Central memory CD8-positive, alpha-beta T cell (primary cell): ENCODE data around the gene PRMT1.

Experiments
- ATAC-seq: fragments of 150-1000 bp; cut with Tn5 transposase; replicated peaks from 2 replicates; pipeline ENCODE4 v1.10.0; 2022; ENCODE audit warnings: mild to moderate bottlenecking, moderate FRiP score, moderate number of reproducible peaks; ENCODE audit not compliant: poor library complexity, severe bottlenecking; ENCODE audit errors: extremely low read depth
- DNase-seq, 2 donors: peaks; one replicate each; pipeline ENCODE4 v3.0.0; 2021; ENCODE audit warnings: low spot score in 2 of 2
- H3K27ac Mint-ChIP-seq: one replicate; pipeline ENCODE4 v1.8.0; 2022; ENCODE audit warnings: low read depth, mild to moderate bottlenecking, moderate library complexity, mixed read lengths
- H3K27me3 Mint-ChIP-seq: one replicate; pipeline ENCODE4 v1.8.0; 2022; ENCODE audit warnings: mixed read lengths
- H3K36me3 Mint-ChIP-seq: one replicate; pipeline ENCODE4 v1.8.0; 2022; ENCODE audit warnings: mild to moderate bottlenecking, moderate library complexity, mixed read lengths; ENCODE audit not compliant: insufficient read depth
- H3K4me1 Mint-ChIP-seq: one replicate; pipeline ENCODE4 v1.8.0; 2022; ENCODE audit warnings: mixed read lengths
- H3K4me3 Mint-ChIP-seq: one replicate; pipeline ENCODE4 v1.8.0; 2022; ENCODE audit warnings: mild to moderate bottlenecking, moderate library complexity, mixed read lengths
- H3K9me3 Mint-ChIP-seq: one replicate; pipeline ENCODE4 v1.8.0; 2022; ENCODE audit warnings: mixed read lengths

The PRMT1 gene

DNA sequence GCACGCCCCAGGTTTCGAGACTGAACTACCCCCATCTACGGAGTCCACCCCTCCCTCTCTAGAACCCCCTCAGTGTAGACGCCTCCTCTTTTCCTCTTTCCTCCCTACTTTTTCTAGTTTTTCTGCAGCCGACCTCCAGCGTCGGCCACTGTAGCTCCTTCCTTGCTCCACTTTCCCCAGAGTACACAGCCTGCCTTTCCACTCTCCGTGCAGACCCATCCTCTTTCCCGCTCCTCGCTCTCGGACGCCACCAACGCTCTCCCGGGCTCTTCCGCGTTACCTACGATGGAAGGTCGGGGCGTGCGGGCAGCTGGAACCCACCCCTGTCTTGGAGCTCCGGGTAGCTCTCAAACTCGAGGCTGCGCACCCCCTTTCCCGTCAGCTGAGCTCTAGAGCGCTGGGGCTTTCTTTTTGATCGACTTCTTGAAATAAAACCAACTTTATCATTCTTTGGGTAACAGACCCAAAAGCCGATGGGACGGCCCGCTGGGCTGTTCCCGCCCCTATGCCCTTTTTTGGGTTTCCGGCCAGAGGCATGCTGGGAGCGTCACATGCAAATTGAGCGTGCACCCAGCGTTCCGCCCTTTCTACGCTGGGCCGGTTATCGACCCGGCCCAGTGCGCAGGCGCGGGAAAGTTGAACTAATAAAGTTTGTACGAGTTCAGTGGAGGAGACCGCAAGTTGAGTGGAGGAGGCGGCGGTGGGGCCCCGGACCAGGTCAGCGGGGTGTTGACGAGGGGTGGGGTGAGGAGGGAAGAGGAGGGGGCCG, 11.5 kb upstream of the PRMT1 start, which contains the start of the genes BCL2L12 and IRF3:
TSS of gene BCL2L12 (plus strand) at position 583 of the 769 bp plus-strand sequence. CDS start 760 bp downstream, outside the sequence.
TSS of gene IRF3 (minus strand) at position 507 of the 769 bp plus-strand sequence. CDS start 1,019 bp downstream, outside the sequence.
- DNase-seq (peak; percentile 99), ATAC-seq (peak; percentile 80)
- peaks cover 39% of the 10 kb centered on the region for H3K4me1 Mint-ChIP-seq
- H3K36me3 Mint-ChIP-seq, result peaks cover 37% of the 10 kb centered on the region
- H3K27ac Mint-ChIP-seq, result peak within 1 kb of the TSS; percentile 96
- H3K9me3 Mint-ChIP-seq, result no peaks in the 10 kb centered on the region
- no peaks in the 10 kb centered on the region for H3K27me3 Mint-ChIP-seq
- H3K4me3 Mint-ChIP-seq, result peak within 1 kb of the TSS; percentile 99

DNA sequence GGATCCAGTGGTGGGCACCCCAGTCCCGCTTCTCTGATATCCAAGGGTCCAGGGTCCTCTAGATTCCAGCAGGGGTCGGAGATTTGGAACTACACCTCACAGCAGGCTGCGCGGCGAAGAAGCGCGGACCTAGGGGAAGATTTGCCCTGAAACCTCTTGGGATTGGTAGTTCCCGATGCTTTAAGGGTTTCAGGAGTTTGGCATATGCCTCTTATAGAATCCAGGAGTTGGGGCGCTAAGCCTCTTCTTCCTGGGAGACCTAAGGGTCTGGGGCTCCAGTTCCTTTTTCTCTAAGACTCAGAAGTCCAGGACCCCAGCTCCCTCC, 11.0 kb upstream of the PRMT1 start:
- peaks cover 39% of the 10 kb centered on the region for H3K4me1 Mint-ChIP-seq
- ATAC-seq (peak; percentile 0), DNase-seq (no peak)
- no peaks in the 10 kb centered on the region for H3K9me3 Mint-ChIP-seq
- H3K27ac Mint-ChIP-seq, result peak overlapping the region; percentile 96
- peak overlapping the region; percentile 99 for H3K4me3 Mint-ChIP-seq
- H3K27me3 Mint-ChIP-seq, result no peaks in the 10 kb centered on the region
- peaks cover 36% of the 10 kb centered on the region for H3K36me3 Mint-ChIP-seq

DNA sequence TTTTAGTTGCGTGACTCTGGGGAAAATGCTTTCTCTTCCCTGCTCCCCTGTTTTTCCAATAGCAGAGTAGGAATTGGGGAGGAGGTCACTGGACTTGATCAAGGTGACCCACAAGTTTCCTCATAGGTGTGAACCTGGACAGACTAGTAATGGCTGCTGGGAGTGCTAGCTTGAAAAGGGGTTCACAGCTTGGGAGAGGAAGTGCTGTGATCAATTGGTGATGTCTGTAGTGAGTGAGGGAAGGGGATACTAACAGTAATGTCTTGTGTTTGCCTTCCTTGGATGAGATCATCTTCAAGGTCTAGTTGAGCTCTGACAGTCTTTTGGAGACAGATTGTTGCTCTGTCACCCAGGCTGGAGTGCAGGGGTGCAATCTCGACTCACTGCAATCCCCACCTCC, 9.6 kb upstream of the PRMT1 start:
- H3K36me3 Mint-ChIP-seq, result peaks cover 33% of the 10 kb centered on the region
- H3K4me1 Mint-ChIP-seq, result peaks cover 46% of the 10 kb centered on the region
- H3K27me3 Mint-ChIP-seq, result no peaks in the 10 kb centered on the region
- peak overlapping the region; percentile 99 for H3K4me3 Mint-ChIP-seq
- no peaks in the 10 kb centered on the region for H3K9me3 Mint-ChIP-seq
- H3K27ac Mint-ChIP-seq, result no peak overlapping the region
- DNase-seq (no peak), ATAC-seq (no peak)

DNA sequence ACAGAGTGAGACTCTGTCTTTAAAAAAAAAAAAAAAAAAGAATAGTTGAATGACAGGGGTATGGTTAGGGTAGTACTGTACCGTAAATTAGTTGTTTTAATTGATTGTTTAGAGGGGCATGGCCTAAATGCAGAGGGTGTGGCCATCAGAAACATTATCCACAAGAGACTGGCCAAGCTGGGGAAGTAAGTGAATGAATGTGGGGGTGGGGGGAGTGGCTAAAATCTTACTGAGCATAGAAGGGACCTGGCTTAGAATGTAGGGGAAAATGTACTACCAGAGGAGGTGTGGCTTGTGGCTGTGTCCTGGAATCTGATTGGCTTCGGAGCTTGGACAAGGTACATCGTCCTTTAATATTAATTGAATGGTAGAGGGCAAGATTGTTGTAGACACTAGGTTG, 7.6 kb upstream of the PRMT1 start:
- DNase-seq, result no peak
- ATAC-seq, result no peak
- peaks cover 37% of the 10 kb centered on the region for H3K4me1 Mint-ChIP-seq
- no peak overlapping the region for H3K27ac Mint-ChIP-seq
- H3K36me3 Mint-ChIP-seq, result peaks cover 23% of the 10 kb centered on the region
- H3K27me3 Mint-ChIP-seq, result no peaks in the 10 kb centered on the region
- no peaks in the 10 kb centered on the region for H3K9me3 Mint-ChIP-seq
- H3K4me3 Mint-ChIP-seq, result no peak overlapping the region

DNA sequence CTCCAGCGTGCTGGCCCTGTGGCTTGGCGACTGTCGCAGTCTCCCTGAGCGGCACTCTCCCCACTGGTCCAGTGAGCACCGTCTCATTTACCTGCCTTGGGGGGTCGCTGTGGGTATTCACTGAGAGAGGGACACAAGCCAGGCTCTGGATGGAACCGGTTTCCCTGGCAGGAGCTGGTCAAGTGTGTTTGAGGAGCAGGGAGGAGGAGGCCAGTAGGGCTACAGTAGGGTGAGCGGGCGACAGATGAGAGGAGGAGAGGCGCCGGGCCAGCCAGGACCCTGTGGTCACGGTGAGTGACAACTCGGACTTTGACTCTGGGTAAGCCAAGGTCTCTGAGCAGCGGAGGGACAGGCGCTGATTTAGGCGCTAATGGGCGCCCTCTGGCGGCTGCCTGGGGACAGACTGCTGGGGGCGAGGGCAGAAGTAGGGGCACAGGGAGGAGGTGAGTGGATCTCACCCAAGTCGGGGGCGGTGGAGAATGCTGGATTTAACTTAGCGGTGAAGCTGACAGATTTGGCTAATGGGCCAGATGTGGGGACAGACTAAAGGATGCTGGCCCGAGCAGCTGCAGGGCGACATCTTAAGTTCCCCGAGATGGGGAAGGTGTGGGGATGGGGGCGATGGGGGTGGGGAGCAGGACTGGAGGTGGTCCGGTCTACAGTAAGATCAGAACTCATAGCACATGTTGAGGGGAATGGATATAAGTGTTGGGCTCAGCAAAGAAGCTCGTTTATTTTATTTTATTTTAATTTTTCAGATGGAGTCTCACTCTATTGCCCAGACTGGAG, 4.7 kb upstream of the PRMT1 start:
- H3K36me3 Mint-ChIP-seq, result peaks cover 16% of the 10 kb centered on the region
- no peak for ATAC-seq
- H3K4me1 Mint-ChIP-seq, result peaks cover 24% of the 10 kb centered on the region
- H3K27me3 Mint-ChIP-seq, result no peaks in the 10 kb centered on the region
- H3K4me3 Mint-ChIP-seq, result no peak overlapping the region
- peak; percentile 57 to 67 for DNase-seq
- no peaks in the 10 kb centered on the region for H3K9me3 Mint-ChIP-seq
- peak overlapping the region; percentile 7 for H3K27ac Mint-ChIP-seq

DNA sequence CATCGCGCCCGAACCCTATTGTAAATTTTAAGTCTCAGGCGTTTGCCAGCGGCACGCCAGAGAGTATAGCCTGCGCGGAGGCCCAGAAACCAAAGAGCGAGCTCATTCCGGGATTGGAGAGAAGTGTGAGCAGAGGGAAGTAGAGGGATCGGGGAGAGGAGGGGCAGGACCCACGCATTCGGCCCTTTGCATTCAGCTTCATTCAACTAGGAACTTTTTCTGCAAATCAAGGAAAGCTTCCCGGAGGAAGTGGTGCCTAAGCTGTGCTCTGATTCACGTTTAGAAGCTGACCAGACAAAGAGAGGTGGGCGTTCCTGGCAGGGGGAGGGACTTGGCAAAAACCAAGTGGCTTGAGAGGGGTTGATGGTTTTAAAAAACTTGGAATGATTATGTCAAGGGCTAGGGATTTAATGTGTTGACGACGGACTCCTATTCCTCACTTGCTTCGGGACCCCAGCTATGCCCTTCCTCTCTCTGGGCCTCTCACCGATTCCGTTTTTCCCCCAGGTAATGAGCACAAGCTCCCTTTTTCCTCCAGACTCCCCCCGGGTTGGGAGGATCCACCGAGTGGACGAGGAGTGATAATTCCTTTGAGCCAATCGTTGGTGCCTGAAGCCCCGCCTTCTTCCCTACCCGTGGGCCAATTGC, 811 bp upstream of the PRMT1 start:
- peaks cover 48% of the 10 kb centered on the region for H3K4me1 Mint-ChIP-seq

DNA sequence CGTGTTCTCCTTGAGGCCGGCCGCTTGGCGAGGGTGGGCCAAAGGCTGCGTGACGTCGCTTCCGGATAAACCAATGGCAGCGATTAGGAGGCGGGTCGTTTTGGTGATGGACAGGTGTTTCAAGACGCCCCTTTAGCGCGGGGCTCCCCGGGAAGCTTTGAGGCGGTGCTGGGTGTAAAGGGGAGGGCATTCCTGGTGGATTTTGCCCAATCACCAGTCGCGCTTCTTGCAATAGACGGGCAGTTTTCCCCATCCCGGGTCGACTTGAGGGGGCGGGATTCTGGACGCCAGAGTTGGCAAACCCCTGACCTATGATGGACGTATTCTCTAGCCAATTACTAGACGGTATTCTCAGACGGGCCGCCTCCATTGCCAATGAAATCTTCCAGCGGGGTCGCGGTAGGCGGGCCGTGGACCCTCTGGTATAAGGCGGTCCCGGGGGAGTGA, 264 bp upstream of the PRMT1 start:
- H3K4me1 Mint-ChIP-seq, result peaks cover 48% of the 10 kb centered on the region
- DNase-seq (peak; percentile 92 to 98), ATAC-seq (peak; percentile 75)
- H3K36me3 Mint-ChIP-seq, result peaks cover 23% of the 10 kb centered on the region
- H3K4me3 Mint-ChIP-seq, result peak overlapping the region; percentile 97
- peak overlapping the region; percentile 99 for H3K27ac Mint-ChIP-seq
- no peaks in the 10 kb centered on the region for H3K27me3 Mint-ChIP-seq
- H3K9me3 Mint-ChIP-seq, result no peaks in the 10 kb centered on the region

More for the DNA sequence above, 811 bp upstream of the PRMT1 start:
- Mint-ChIP-seq H3K36me3 (peaks cover 21% of the 10 kb centered on the region), H3K27ac (peak overlapping the region; percentile 99), H3K9me3 (no peaks in the 10 kb centered on the region), H3K4me3 (peak overlapping the region; percentile 97), H3K27me3 (no peaks in the 10 kb centered on the region)
- DNase-seq (no peak), ATAC-seq (no peak)

DNA sequence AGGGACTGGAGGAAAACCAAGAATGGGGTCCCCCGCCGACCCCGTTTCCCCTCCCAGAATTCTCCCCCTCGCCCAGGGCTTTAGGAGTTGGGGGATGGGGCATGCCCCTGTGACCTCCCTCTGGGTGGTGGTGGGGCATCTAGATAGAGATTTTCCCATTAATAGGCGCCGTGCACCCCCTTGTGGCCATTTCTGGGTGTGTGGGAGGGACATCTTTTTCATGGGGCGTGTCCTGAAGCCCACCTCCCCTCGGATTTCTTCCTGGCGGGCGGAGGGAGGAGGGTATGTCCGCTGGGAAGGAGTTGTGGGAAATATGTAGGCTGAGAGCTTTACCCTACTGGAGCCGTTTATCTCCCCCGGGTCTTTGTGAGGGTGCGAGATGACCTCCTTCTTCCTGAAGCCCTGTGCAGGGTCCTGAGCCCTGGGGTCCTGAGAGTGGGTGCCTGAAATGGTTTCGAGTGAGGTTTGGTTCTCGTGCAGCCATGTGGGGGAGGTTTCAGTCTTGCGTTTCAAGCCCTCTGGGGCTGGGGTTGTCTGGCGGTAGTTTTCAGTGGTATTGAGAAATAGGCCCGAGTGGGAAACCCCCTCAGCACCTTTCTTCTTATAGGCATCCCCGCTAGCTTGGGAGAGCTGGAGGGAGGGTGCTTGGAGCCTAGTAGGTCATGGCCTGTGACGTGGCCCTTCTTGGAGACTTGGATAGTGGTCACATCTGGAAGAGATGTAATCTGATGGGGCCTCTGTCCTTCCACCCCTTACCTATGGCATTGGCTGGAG, 1.0 kb downstream of the PRMT1 start:
- DNase-seq, result peak; percentile 73 to 75
- no peaks in the 10 kb centered on the region for H3K27me3 Mint-ChIP-seq
- H3K9me3 Mint-ChIP-seq, result no peaks in the 10 kb centered on the region
- H3K4me3 Mint-ChIP-seq, result peak overlapping the region; percentile 97
- H3K27ac Mint-ChIP-seq, result peak overlapping the region; percentile 99
- peaks cover 39% of the 10 kb centered on the region for H3K4me1 Mint-ChIP-seq
- ATAC-seq, result peak; percentile 38
- peaks cover 31% of the 10 kb centered on the region for H3K36me3 Mint-ChIP-seq

DNA sequence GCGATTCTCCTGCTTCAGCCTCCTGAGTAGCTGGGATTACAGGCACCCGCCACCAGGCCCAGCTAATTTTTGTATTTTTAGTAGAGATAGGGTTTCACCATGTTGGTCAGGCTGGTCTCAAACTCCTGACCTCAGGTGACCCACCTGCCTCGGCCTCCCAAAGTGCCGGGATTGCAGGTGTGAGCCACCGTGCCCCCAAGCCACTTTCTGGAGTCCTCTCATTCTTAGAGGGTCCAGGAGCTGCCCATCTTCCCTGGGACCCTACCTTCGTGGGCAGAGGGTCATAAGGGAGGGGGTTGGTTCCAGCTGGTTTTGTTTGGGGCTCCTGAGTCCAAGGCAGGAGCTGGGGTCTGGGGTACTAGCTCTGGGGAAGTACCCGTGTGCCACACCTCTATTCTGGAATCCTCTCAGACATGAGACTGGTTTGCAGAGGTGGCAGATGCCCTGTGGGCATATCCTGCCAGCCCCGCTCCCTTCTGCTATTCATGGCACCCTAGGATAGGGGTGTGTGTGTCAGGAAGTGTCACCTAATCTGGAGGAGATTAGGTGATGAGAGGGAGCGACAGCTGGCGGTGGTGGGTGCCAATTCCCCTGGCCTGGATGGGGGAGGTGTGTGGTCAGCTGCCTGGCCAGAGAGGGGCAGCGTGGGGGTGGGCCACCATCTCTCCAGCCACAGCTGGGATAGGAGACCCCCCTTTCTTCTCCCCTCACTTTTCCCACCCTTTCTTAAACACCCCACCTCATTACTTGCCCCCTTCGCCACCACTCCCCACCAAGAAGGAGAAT, 2.1 kb downstream of the PRMT1 start:
- H3K4me3 Mint-ChIP-seq, result peak overlapping the region; percentile 97
- DNase-seq, result no peak
- peaks cover 43% of the 10 kb centered on the region for H3K4me1 Mint-ChIP-seq
- ATAC-seq, result no peak
- peaks cover 38% of the 10 kb centered on the region for H3K36me3 Mint-ChIP-seq
- no peaks in the 10 kb centered on the region for H3K9me3 Mint-ChIP-seq
- H3K27me3 Mint-ChIP-seq, result no peaks in the 10 kb centered on the region
- H3K27ac Mint-ChIP-seq, result peak overlapping the region; percentile 99

DNA sequence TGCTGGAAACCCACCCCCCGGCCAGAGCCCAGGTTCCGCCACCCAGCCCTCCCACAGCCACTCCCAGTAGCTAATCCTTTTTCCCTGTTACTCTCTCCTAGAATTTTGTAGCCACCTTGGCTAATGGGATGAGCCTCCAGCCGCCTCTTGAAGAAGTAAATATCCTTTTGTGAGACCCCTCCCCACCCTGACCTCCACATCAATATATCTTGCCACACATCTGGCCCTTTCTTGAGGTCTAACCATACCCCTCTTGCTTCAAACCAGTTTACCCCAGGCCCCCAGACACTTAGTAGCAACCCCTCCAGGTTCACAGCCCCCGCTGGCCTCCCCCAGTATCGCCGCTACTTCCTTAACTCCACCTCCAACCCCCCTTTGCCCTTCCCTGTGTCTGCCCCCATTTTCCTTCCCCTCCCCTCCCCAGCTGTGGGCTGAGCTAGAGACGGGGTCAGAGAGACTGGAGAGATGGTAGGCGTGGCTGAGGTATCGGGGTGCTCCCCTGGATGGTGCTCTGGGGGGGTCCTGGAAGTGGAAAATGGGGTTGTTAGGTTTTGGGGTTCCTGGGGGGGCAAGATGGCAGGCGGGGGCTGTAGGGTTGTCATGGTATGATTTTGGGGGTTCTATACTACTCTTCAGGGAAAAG, 2.8 kb downstream of the PRMT1 start:
- Mint-ChIP-seq H3K9me3 (no peaks in the 10 kb centered on the region), H3K27ac (peak overlapping the region; percentile 99), H3K4me3 (peak overlapping the region; percentile 28), H3K36me3 (peaks cover 41% of the 10 kb centered on the region), H3K4me1 (peaks cover 45% of the 10 kb centered on the region), H3K27me3 (no peaks in the 10 kb centered on the region)
- DNase-seq, result no peak
- no peak for ATAC-seq
